HL-60/S4 treated with phorbol 12-myristate 13-acetate at 8.2 ng/mL for 4 days and 3 days (cell line): ENCODE data around the gene KISS1R.
"Not testable (repeated sequence)": the region's sequence is repeated elsewhere in the genome, so short reads cannot be mapped to it uniquely, and the experiment has no call there.

Source experiments
- in situ Hi-C: fragments of 300-500 bp; cut with MboI; formaldehyde crosslinking; loops from 2 replicates; pipeline ENCODE4 v1.15.0; 2022; ENCODE audit warnings: low sequenced_read_pairs

The KISS1R gene

GRCh38 chr19:948842-949496 lies 31.8 kb downstream of the KISS1R start:
- in situ Hi-C loops = no loop called here

- in situ Hi-C loops = no loop called here
These were observed 33.4 kb downstream of the KISS1R start for GRCh38 chr19:950352-951066.

GRCh38 chr19:952049-952679 lies 35.0 kb downstream of the KISS1R start:
- in situ Hi-C loops = no loop called here

- in situ Hi-C loops = no loop called here
These were observed 35.7 kb downstream of the KISS1R start for GRCh38 chr19:952680-953444.

- in situ Hi-C loops = no loop called here
These were observed 36.5 kb downstream of the KISS1R start for GRCh38 chr19:953445-954271.

GRCh38 chr19:954272-954671 lies 37.1 kb downstream of the KISS1R start:
- in situ Hi-C loops = no loop called here

GRCh38 chr19:954672-955494 lies 37.8 kb downstream of the KISS1R start:
- in situ Hi-C loops = no loop called here

GRCh38 chr19:955803-956765 lies 39.0 kb downstream of the KISS1R start:
- in situ Hi-C loops = no loop called here

GRCh38 chr19:956766-957440 lies 39.8 kb downstream of the KISS1R start:
- in situ Hi-C loops = no loop called here

- in situ Hi-C loops = not testable (repeated sequence)
These were observed 40.4 kb downstream of the KISS1R start for GRCh38 chr19:957578-957977.

- in situ Hi-C loops = no loop called here
These were observed 42.1 kb downstream of the KISS1R start for GRCh38 chr19:958967-959855.

- in situ Hi-C loops = no loop called here
These were observed 42.9 kb downstream of the KISS1R start for GRCh38 chr19:960020-960419.

GRCh38 chr19:960601-960938 lies 43.4 kb downstream of the KISS1R start:
- in situ Hi-C loops = no loop called here

GRCh38 chr19:961866-962620 lies 44.9 kb downstream of the KISS1R start:
- in situ Hi-C loops = no loop called here

- in situ Hi-C loops = no loop called here
These were observed 45.7 kb downstream of the KISS1R start for GRCh38 chr19:962683-963400.

- in situ Hi-C loops = no loop called here
These were observed 46.4 kb downstream of the KISS1R start for GRCh38 chr19:963486-963951.
